ENCODE measurements around the gene CEP72.

CEP72 gene

GRCh38 chr5:598564-598890, 13.6 kb upstream of the CEP72 start (continued):
- no peak for TF ChIP-seq PPARA (CRISPR knock-in tag; IDR thresholded peaks at IDR 0.05; ENCODE audit: borderline replicate concordance)

DNA sequence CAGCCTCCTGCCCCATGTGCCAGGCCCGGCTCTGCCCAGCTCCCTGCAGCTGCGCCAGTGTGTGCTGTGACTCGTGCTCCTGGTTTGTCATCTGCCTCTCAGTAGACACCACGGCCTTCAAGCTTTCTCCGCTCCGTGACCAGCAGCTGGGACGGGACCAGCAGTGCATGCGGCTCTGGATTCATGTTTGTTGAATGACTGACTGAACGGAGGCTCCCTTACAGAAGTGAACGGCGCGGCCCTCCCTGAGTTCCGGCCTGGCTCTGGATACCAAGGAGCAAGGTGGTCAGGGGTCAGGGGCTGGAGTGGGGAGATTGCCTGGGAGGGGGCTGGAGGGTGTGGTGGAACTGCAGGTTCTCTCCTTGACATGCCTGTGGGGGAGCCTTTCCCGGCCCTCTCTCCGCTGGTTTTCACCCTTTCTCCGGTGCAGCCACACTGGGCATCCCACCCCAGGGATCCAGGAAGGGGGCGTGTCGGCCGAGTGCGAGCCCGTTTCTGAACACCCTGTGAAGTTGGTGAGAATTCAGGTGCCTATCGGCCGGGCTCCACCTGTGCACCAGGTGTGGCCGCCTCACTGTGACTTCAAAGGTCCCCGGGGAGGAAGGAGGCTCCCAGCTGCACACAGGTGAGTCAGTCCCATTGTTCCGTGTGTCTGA, 11.1 kb upstream of the CEP72 start:
- no peak for ATAC-seq

GRCh38 chr5:601771-602465, 10.2 kb upstream of the CEP72 start:
- TF ChIP-seq ZC3H10 (CRISPR knock-in tag; IDR thresholded peaks at IDR 0.05) (no peak), ZNF8 (CRISPR knock-in tag; IDR thresholded peaks at IDR 0.05) (no peak), ZNF565 (CRISPR knock-in tag; conservative IDR thresholded peaks at IDR 0.05; ENCODE audit: low read depth) (no peak), CSDC2 (CRISPR knock-in tag; IDR thresholded peaks at IDR 0.05) (no peak), ARNTL (CRISPR knock-in tag; IDR thresholded peaks at IDR 0.05; ENCODE audit: borderline replicate concordance, low read depth) (no peak), BACH2 (CRISPR knock-in tag; IDR thresholded peaks at IDR 0.05; ENCODE audit: borderline replicate concordance) (no peak), ZFP3 (CRISPR knock-in tag; IDR thresholded peaks at IDR 0.05) (no peak), TOX (CRISPR knock-in tag; IDR thresholded peaks at IDR 0.05; ENCODE audit: borderline replicate concordance) (no peak), SNAI2 (CRISPR knock-in tag; IDR thresholded peaks at IDR 0.05) (no peak), ZFP30 (CRISPR knock-in tag; IDR thresholded peaks at IDR 0.05) (no peak), OSR1 (CRISPR knock-in tag; IDR thresholded peaks at IDR 0.05) (no peak), TCF4 (CRISPR knock-in tag; IDR thresholded peaks at IDR 0.05; ENCODE audit: borderline replicate concordance) (no peak), PPARA (CRISPR knock-in tag; IDR thresholded peaks at IDR 0.05; ENCODE audit: borderline replicate concordance) (no peak), PATZ1 (CRISPR knock-in tag; IDR thresholded peaks at IDR 0.05; ENCODE audit: borderline replicate concordance) (no peak), ZNF70 (CRISPR knock-in tag; IDR thresholded peaks at IDR 0.05) (no peak), RARB (CRISPR knock-in tag; IDR thresholded peaks at IDR 0.05) (no peak), ISL1 (CRISPR knock-in tag; IDR thresholded peaks at IDR 0.05) (no peak), ESRRG (CRISPR knock-in tag; IDR thresholded peaks at IDR 0.05) (no peak)
- TF ChIP-seq, protein P1, sequence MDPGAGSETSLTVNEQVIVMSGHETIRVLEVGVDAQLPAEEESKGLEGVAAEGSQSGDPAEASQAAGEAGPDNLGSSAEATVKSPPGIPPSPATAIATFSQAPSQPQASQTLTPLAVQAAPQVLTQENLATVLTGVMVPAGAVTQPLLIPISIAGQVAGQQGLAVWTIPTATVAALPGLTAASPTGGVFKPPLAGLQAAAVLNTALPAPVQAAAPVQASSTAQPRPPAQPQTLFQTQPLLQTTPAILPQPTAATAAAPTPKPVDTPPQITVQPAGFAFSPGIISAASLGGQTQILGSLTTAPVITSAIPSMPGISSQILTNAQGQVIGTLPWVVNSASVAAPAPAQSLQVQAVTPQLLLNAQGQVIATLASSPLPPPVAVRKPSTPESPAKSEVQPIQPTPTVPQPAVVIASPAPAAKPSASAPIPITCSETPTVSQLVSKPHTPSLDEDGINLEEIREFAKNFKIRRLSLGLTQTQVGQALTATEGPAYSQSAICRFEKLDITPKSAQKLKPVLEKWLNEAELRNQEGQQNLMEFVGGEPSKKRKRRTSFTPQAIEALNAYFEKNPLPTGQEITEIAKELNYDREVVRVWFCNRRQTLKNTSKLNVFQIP (CRISPR knock-in tag; IDR thresholded peaks at IDR 0.05; ENCODE audit: borderline replicate concordance, low read depth) = no peak
- no peak for ATAC-seq

More for the DNA sequence above, 11.1 kb upstream of the CEP72 start:
- no peak for TF ChIP-seq ZC3H10 (CRISPR knock-in tag; IDR thresholded peaks at IDR 0.05)
- no peak for TF ChIP-seq PATZ1 (CRISPR knock-in tag; IDR thresholded peaks at IDR 0.05; ENCODE audit: borderline replicate concordance)
- TF ChIP-seq TOX (CRISPR knock-in tag; IDR thresholded peaks at IDR 0.05; ENCODE audit: borderline replicate concordance) = no peak
- no peak for TF ChIP-seq OSR1 (CRISPR knock-in tag; IDR thresholded peaks at IDR 0.05)
- no peak for TF ChIP-seq CSRNP3 (CRISPR knock-in tag; IDR thresholded peaks at IDR 0.05)
- TF ChIP-seq TSHZ2 (CRISPR knock-in tag; IDR thresholded peaks at IDR 0.05) = no peak

Measured in SK-N-SH treated with all-trans-retinoic acid at 6 μM for 48 hours (cell line).